ENCODE measurements around the gene NEU3. TPM values are rescaled to one million over a fixed set of nuclear protein-coding genes. Genes with fewer than 3 reads are reported as not detected.

Gene NEU3
- total and polyA plus RNA-seq, 2 of the 13 experiments (the other 11 are each of a cell fraction or from before 2014, with no cell fraction given), result 6.3 to 15.3 TPM

GRCh38 chr11:74988541-74989259 is at the start of gene NEU3 (continued):
- no peak for TF ChIP-seq TRIM22 (IDR thresholded peaks at IDR 0.05)
- TF ChIP-seq ZNF652 (CRISPR knock-in tag; IDR thresholded peaks at IDR 0.05; ENCODE audit: borderline replicate concordance, low read depth), result no peak
- peak; percentile 23; the same call in 1 of the 2 replicates for TF ChIP-seq ZNF768 (CRISPR knock-in tag; IDR thresholded peaks at IDR 0.05)
- no peak for TF ChIP-seq FOXJ3 (CRISPR knock-in tag; IDR thresholded peaks at IDR 0.05; ENCODE audit: borderline replicate concordance)
- TF ChIP-seq TAF1 (CRISPR knock-in tag; IDR thresholded peaks at IDR 0.05), result peak; percentile 75; the same call in 1 of the 2 replicates
- TF ChIP-seq ARID5B (CRISPR knock-in tag; IDR thresholded peaks at IDR 0.05), result peak; percentile 37; the same call in 1 of the 2 replicates
- TF ChIP-seq ZNF225 (CRISPR knock-in tag; IDR thresholded peaks at IDR 0.05), result no peak
- TF ChIP-seq ZNF687 (CRISPR knock-in tag; IDR thresholded peaks at IDR 0.05), result peak; percentile 80
- TF ChIP-seq PAF1 (CRISPR knock-in tag; IDR thresholded peaks at IDR 0.05), result no peak
- TF ChIP-seq ELF3 (CRISPR knock-in tag; IDR thresholded peaks at IDR 0.05), result peak; percentile 50
- no peak for TF ChIP-seq ZNF513 (CRISPR knock-in tag; conservative IDR thresholded peaks at IDR 0.05)
- no peak for TF ChIP-seq KDM3A (CRISPR knock-in tag; IDR thresholded peaks at IDR 0.05; ENCODE audit: low read depth)
- TF ChIP-seq IRF9 (CRISPR knock-in tag; IDR thresholded peaks at IDR 0.05; ENCODE audit: borderline replicate concordance), result no peak; the same call in 1 of the 2 replicates
- peak; percentile 16; the same call in 1 of the 2 replicates for TF ChIP-seq HOXA5 (CRISPR knock-in tag; IDR thresholded peaks at IDR 0.05)
- TF ChIP-seq ZMYM3 (CRISPR knock-in tag; IDR thresholded peaks at IDR 0.05), result 0 out of 2 replicates have a peak, but pooled peaks have one; percentile 43
